Keratinocyte (primary cell): ENCODE measurements around the gene INHBC. TPM values are rescaled to one million over a fixed set of nuclear protein-coding genes. Genes with fewer than 3 reads are reported as not detected.

Experiments
- DNase-seq: peaks from one replicate; pipeline ENCODE4 v3.0.0-alpha.2; 2011; ENCODE audit warnings: low read depth, missing footprints, low spot score
- FAIRE-seq: peaks from 2 replicates; lab custom pipeline; 2011; peaks lifted over from hg19 to GRCh38; lab: Jason Lieb, UNC
- H2AFZ ChIP-seq: 2 replicates; pipeline ENCODE4 v1.6.0; 2012; ENCODE audit warnings: low read length, control low read depth, inconsistent platforms; ENCODE audit not compliant: control insufficient read depth
- H3K27ac ChIP-seq: 2 replicates; pipeline ENCODE4 v1.5.1; 2011; ENCODE audit warnings: low read length; ENCODE audit not compliant: control insufficient read depth, insufficient read depth
- H3K27me3 ChIP-seq: 3 replicates; pipeline ENCODE4 v1.6.0; 2011; ENCODE audit warnings: low read length; ENCODE audit not compliant: control insufficient read depth, insufficient read depth; ENCODE audit errors: extremely low read depth
- H3K36me3 ChIP-seq, 2 experiments: 2 replicates in 1 of 2; 3 replicates in 1 of 2; pipeline ENCODE4 v1.5.1; 2011; ENCODE audit warnings: low read length in 2 of 2, mild to moderate bottlenecking in 1 of 2; ENCODE audit not compliant: control insufficient read depth in 2 of 2, insufficient read depth in 2 of 2; ENCODE audit errors: extremely low read depth in 1 of 2
- H3K4me1 ChIP-seq: 3 replicates; pipeline ENCODE4 v1.5.1; 2011; ENCODE audit warnings: low read length; ENCODE audit not compliant: control insufficient read depth, insufficient read depth; ENCODE audit errors: extremely low read depth
- H3K4me2 ChIP-seq: 3 replicates; pipeline ENCODE4 v1.6.0; 2011; ENCODE audit warnings: low read depth, low read length; ENCODE audit not compliant: control insufficient read depth, insufficient read depth; ENCODE audit errors: extremely low read depth
- H3K4me3 ChIP-seq, 3 experiments: fragments of 200-600 bp in 1 of 3; sonication (generic) in 1 of 3; 2 replicates in 2 of 3; 3 replicates in 1 of 3; pipeline ENCODE4 v1.5.1; 2011 to 2016; ENCODE audit warnings: low read length in 3 of 3, mild to moderate bottlenecking in 3 of 3, control low read depth in 2 of 3, inconsistent platforms in 1 of 3, low read depth in 1 of 3, mixed read lengths in 1 of 3, mixed run types in 1 of 3, moderate library complexity in 1 of 3; ENCODE audit not compliant: control insufficient read depth in 2 of 3, insufficient read depth in 2 of 3; ENCODE audit errors: extremely low read depth in 1 of 3
- H3K79me2 ChIP-seq: 2 replicates; pipeline ENCODE4 v1.6.0; 2012; ENCODE audit warnings: low read length; ENCODE audit not compliant: control insufficient read depth, insufficient read depth
- H3K9ac ChIP-seq: 3 replicates; pipeline ENCODE4 v1.6.0; 2011; ENCODE audit warnings: low read length; ENCODE audit not compliant: control insufficient read depth, insufficient read depth; ENCODE audit errors: extremely low read depth
- H3K9me1 ChIP-seq: 3 replicates; pipeline ENCODE4 v1.6.0; 2011; ENCODE audit warnings: low read length; ENCODE audit not compliant: control insufficient read depth, insufficient read depth; ENCODE audit errors: extremely low read depth
- H3K9me3 ChIP-seq: 2 replicates; pipeline ENCODE4 v1.5.1; 2012; ENCODE audit warnings: low read depth, low read length; ENCODE audit not compliant: control insufficient read depth
- H4K20me1 ChIP-seq: 3 replicates; pipeline ENCODE4 v1.6.0; 2011; ENCODE audit warnings: low read length; ENCODE audit not compliant: control insufficient read depth, insufficient read depth; ENCODE audit errors: extremely low read depth
- CTCF ChIP-seq, 3 experiments: IDR thresholded peaks in 1 of 3; conservative IDR thresholded peaks in 1 of 3; optimal IDR thresholded peaks in 1 of 3; 2 replicates in 2 of 3; 3 replicates in 1 of 3; pipeline versions ENCODE3 to v1.5.1; 2011; ENCODE audit warnings: low read length in 3 of 3, mild to moderate bottlenecking in 3 of 3, moderate library complexity in 2 of 3, control low read depth in 1 of 3, inconsistent platforms in 1 of 3; ENCODE audit not compliant: insufficient read depth in 2 of 3; ENCODE audit errors: extremely low read depth in 1 of 3
- EZH2 ChIP-seq: IDR thresholded peaks from one replicate; pipeline ENCODE4 v1.6.1; 2012; ENCODE audit warnings: inconsistent platforms, mild to moderate bottlenecking, low read length, moderate library complexity
- dilution Hi-C: fragments of 300-500 bp; cut with MboI; formaldehyde crosslinking; loops from one replicate; pipeline ENCODE4 v1.7.0; 2020; ENCODE audit warnings: low sequenced_read_pairs; ENCODE audit not compliant: extremely low pct_ligation_motif_present
- polyA plus RNA-seq, 5 experiments: library from polyadenylated mRNA; depleted of rRNA in 3 of 5; stranded (reverse) in 3 of 5; stranded (forward) in 1 of 5; unstranded in 1 of 5; fragments of >200 nt; gene quantifications; 1 replicate in 1 of 5; 2 replicates in 3 of 5; 3 replicates in 1 of 5; pipeline versions ENCODE4 v1.2.1 to v1.2.3, GENCODE V29; 2011 to 2012; ENCODE audit warnings: missing spikeins in 2 of 5, low read depth in 1 of 5, low replicate concordance in 1 of 5

Gene INHBC
- polyA plus RNA-seq, 1 donor (not counting 4 experiments of a cell fraction or from before 2014, with no cell fraction given) = 0.04 TPM

DNA sequence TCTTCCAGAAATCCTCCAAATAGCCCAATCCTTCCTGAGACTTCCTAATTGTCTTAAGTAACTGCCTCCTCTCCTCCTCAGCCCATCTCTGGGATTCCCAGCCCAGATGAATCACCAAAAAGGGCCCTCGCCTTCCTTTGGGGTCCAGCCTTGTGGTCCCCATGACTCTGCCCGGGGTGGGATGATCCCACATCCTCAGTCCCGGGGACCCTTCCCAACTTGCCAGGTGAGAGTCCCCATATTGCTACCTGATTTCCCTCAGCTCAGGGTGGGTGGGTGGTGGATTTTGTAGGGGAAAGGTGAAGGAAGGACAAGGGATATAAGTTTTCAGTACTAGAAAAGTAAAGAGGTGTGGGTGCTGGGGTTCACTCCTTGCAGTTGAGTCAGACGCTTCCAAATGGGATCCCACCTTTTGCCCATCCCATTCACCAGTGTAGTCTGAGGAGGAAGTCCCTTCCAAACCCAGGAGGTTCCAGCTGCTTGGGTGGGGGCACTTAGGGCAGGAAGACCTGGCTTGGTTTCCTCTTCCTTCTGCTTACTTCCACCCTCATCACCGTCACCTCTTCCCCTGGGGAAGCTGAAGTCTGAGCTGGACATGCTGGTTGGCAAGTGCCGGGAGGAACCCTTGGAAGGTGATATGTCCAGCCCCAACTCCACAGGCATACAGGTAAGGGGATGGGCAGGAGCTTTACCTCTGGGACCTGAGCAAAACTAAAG lies 30.6 kb downstream of the INHBC start:
- no peaks in the 10 kb centered on the region for H3K79me2 ChIP-seq
- no peak overlapping the region for H3K9ac ChIP-seq
- peaks cover 15% of the 10 kb centered on the region for H3K4me1 ChIP-seq
- no peak overlapping the region for H3K4me2 ChIP-seq
- no peak overlapping the region for H2AFZ ChIP-seq
- H3K27ac ChIP-seq = no peak overlapping the region
- H3K27me3 ChIP-seq = peaks cover 47% of the 10 kb centered on the region
- H3K4me3 ChIP-seq = no peak overlapping the region
- FAIRE-seq = no peak
- no peaks in the 10 kb centered on the region for H3K36me3 ChIP-seq
- H4K20me1 ChIP-seq = no peaks in the 10 kb centered on the region
- DNase-seq = no peak
- TF ChIP-seq EZH2 (no peak), CTCF (optimal IDR thresholded peaks at IDR 0.05 in 1 of 3, IDR thresholded peaks at IDR 0.05 in 1 of 3, conservative IDR thresholded peaks at IDR 0.05 in 1 of 3; ENCODE audit: extremely low read depth in 1 of 3, insufficient read depth in 2 of 3, low read length in 3 of 3) (no peak)
- no peaks in the 10 kb centered on the region for H3K9me1 ChIP-seq
- H3K9me3 ChIP-seq = no peaks in the 10 kb centered on the region
- dilution Hi-C loops = no loop called here

DNA sequence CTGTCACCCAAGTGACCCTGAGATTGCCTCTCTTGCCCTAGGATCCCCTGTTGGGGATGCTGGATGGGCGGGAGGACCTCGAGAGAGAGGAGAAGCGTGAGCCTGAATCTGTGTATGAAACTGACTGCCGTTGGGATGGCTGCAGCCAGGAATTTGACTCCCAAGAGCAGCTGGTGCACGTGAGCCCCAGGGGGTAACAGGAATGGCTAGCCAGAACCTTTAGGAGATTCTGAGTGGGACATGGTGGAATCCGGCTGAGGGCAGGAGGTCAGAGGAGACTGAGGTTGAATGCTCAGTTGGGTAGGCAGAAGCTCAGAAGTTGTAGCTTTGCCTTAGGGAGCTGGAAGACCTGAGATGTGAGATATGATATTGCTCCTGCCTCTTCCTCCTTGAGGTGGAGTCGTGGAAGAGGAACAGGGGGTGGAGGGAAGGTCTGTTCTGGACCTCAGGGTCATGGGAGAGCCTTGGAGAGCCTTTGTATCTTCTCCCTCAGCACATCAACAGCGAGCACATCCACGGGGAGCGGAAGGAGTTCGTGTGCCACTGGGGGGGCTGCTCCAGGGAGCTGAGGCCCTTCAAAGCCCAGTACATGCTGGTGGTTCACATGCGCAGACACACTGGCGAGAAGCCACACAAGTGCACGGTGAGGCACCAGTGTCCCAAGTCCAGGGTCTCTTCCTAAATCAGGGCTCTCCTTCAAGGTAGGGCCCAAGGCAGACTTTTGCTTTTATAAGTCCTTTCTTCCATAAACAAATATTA lies 31.3 kb downstream of the INHBC start:
- no peaks in the 10 kb centered on the region for H3K9me3 ChIP-seq
- dilution Hi-C loops = no loop called here
- H3K9ac ChIP-seq = no peak overlapping the region
- H2AFZ ChIP-seq = no peak overlapping the region
- peaks cover 10% of the 10 kb centered on the region for H3K4me1 ChIP-seq
- DNase-seq (no peak), FAIRE-seq (no peak)
- H3K4me2 ChIP-seq = no peak overlapping the region
- H3K79me2 ChIP-seq = no peaks in the 10 kb centered on the region
- H3K27me3 ChIP-seq = peaks cover 44% of the 10 kb centered on the region
- H3K4me3 ChIP-seq = no peak overlapping the region
- TF ChIP-seq CTCF (optimal IDR thresholded peaks at IDR 0.05 in 1 of 3, IDR thresholded peaks at IDR 0.05 in 1 of 3, conservative IDR thresholded peaks at IDR 0.05 in 1 of 3; ENCODE audit: extremely low read depth in 1 of 3, insufficient read depth in 2 of 3, low read length in 3 of 3) (no peak), EZH2 (no peak)
- no peaks in the 10 kb centered on the region for H3K36me3 ChIP-seq
- no peaks in the 10 kb centered on the region for H4K20me1 ChIP-seq
- no peaks in the 10 kb centered on the region for H3K9me1 ChIP-seq
- no peak overlapping the region for H3K27ac ChIP-seq
